HCT116 (cell line): ENCODE results near the gene ATP1B4.

Source experiments
- EGR1 ChIP-seq: IDR thresholded peaks from 2 replicates; pipeline ENCODE4 v1.6.1; 2012; ENCODE audit warnings: low read depth
- EZH2phosphoT487 ChIP-seq: fragments of 200-600 bp; IDR thresholded peaks from 2 replicates; pipeline ENCODE4 v1.6.1; 2018; ENCODE audit warnings: antibody characterized with exemption, borderline replicate concordance
- FOSL1 ChIP-seq: IDR thresholded peaks from 2 replicates; pipeline ENCODE4 v1.6.1; 2012; ENCODE audit warnings: low read depth
- POLR2A ChIP-seq: IDR thresholded peaks from 2 replicates; pipeline ENCODE4 v1.7.0; 2011; ENCODE audit warnings: borderline replicate concordance; ENCODE audit not compliant: insufficient read depth, insufficient read length; ENCODE audit errors: extremely low read depth
- POLR2AphosphoS5 ChIP-seq: IDR thresholded peaks from 2 replicates; pipeline ENCODE4 v1.6.1; 2011; ENCODE audit warnings: mild to moderate bottlenecking, low read depth, low read length, moderate library complexity
- RAD21 ChIP-seq: IDR thresholded peaks from 2 replicates; pipeline ENCODE4 v1.6.1; 2012; ENCODE audit warnings: low read depth, mild to moderate bottlenecking
- SP1 ChIP-seq: IDR thresholded peaks from 2 replicates; pipeline ENCODE4 v1.6.1; 2012; ENCODE audit warnings: low read depth
- TCF7L2 ChIP-seq: IDR thresholded peaks from 2 replicates; pipeline ENCODE4 v1.7.0; 2011; ENCODE audit warnings: borderline replicate concordance, inconsistent platforms; ENCODE audit not compliant: insufficient read depth, insufficient read length; ENCODE audit errors: extremely low read depth
- YY1 ChIP-seq: IDR thresholded peaks from 2 replicates; pipeline ENCODE4 v1.6.1; 2011; ENCODE audit warnings: low read length, low read depth, moderate library complexity, mild to moderate bottlenecking; ENCODE audit not compliant: insufficient replicate concordance; ENCODE audit errors: extremely low read depth
- ZFX ChIP-seq: fragments of 450-650 bp; IDR thresholded peaks from 2 replicates; pipeline ENCODE4 v1.6.1; 2017
- TF ChIP-seq, protein P1 (sequence below), 3 experiments: fragments of 200-600 bp in 1 of 3; sonication (generic) in 1 of 3; IDR thresholded peaks in 2 of 3; conservative IDR thresholded peaks in 1 of 3; 2 replicates each; pipeline ENCODE4 v1.5.1; 2012 to 2017; ENCODE audit warnings: low read depth in 2 of 3, low read length in 2 of 3, antibody characterized with exemption in 1 of 3, borderline replicate concordance in 1 of 3, control low read depth in 1 of 3, mild to moderate bottlenecking in 1 of 3, mixed read lengths in 1 of 3, mixed run types in 1 of 3, moderate library complexity in 1 of 3; ENCODE audit not compliant: insufficient read depth in 1 of 3
- TF ChIP-seq, protein P2 (sequence below): IDR thresholded peaks from 2 replicates; pipeline ENCODE4 v1.6.1; 2011; ENCODE audit warnings: mild to moderate bottlenecking, low read length, moderate library complexity; ENCODE audit not compliant: insufficient replicate concordance; ENCODE audit errors: extremely low read depth
- TF ChIP-seq, protein P3 (sequence below): IDR thresholded peaks from 2 replicates; pipeline ENCODE4 v1.6.1; 2012

DNA sequence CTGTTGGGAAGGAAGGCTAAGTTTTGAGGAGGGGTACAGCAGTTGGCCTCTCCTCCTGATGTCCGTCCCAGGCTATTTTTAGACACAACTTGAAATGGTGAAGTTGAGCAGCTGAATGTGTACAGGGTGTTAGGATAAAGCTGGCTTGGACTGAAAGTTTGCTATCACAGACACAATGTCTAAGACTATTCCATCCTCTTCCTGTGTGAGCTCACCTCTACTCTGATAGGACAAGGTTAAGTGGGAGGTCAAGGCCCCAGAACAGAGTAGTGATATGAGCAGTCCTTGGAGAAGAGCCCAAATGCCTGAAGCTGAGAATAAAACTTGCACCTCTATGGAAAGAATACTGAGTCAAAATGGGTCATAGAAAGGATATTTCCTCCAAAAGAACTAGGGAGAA is 4.1 kb downstream of the ATP1B4 start:
- TF ChIP-seq, protein P1, sequence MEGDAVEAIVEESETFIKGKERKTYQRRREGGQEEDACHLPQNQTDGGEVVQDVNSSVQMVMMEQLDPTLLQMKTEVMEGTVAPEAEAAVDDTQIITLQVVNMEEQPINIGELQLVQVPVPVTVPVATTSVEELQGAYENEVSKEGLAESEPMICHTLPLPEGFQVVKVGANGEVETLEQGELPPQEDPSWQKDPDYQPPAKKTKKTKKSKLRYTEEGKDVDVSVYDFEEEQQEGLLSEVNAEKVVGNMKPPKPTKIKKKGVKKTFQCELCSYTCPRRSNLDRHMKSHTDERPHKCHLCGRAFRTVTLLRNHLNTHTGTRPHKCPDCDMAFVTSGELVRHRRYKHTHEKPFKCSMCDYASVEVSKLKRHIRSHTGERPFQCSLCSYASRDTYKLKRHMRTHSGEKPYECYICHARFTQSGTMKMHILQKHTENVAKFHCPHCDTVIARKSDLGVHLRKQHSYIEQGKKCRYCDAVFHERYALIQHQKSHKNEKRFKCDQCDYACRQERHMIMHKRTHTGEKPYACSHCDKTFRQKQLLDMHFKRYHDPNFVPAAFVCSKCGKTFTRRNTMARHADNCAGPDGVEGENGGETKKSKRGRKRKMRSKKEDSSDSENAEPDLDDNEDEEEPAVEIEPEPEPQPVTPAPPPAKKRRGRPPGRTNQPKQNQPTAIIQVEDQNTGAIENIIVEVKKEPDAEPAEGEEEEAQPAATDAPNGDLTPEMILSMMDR (IDR thresholded peaks at IDR 0.05 in 2 of 3, conservative IDR thresholded peaks at IDR 0.05 in 1 of 3; ENCODE audit: borderline replicate concordance in 1 of 3, insufficient read depth in 1 of 3, low read depth in 2 of 3, low read length in 2 of 3): no peak
- TF ChIP-seq SP1 (no peak), RAD21 (no peak), TCF7L2 (no peak), EZH2phosphoT487 (no peak), POLR2A (no peak), YY1 (no peak), ZFX (no peak), POLR2AphosphoS5 (no peak), EGR1 (no peak), FOSL1 (no peak)
- TF ChIP-seq, protein P2, sequence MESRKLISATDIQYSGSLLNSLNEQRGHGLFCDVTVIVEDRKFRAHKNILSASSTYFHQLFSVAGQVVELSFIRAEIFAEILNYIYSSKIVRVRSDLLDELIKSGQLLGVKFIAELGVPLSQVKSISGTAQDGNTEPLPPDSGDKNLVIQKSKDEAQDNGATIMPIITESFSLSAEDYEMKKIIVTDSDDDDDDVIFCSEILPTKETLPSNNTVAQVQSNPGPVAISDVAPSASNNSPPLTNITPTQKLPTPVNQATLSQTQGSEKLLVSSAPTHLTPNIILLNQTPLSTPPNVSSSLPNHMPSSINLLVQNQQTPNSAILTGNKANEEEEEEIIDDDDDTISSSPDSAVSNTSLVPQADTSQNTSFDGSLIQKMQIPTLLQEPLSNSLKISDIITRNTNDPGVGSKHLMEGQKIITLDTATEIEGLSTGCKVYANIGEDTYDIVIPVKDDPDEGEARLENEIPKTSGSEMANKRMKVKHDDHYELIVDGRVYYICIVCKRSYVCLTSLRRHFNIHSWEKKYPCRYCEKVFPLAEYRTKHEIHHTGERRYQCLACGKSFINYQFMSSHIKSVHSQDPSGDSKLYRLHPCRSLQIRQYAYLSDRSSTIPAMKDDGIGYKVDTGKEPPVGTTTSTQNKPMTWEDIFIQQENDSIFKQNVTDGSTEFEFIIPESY: no peak
- TF ChIP-seq, protein P3, sequence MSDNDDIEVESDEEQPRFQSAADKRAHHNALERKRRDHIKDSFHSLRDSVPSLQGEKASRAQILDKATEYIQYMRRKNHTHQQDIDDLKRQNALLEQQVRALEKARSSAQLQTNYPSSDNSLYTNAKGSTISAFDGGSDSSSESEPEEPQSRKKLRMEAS: no peak
